Measurements from ENCODE around the gene GLS. TPM values are rescaled to one million over a fixed set of nuclear protein-coding genes. Genes with fewer than 3 reads are reported as not detected.
"Not testable (repeated sequence)": the region's sequence is repeated elsewhere in the genome, so short reads cannot be mapped to it uniquely, and the experiment has no call there.

Gene GLS
- total RNA-seq, 2 experiments from 2014 or later: 187 to 191 TPM

DNA sequence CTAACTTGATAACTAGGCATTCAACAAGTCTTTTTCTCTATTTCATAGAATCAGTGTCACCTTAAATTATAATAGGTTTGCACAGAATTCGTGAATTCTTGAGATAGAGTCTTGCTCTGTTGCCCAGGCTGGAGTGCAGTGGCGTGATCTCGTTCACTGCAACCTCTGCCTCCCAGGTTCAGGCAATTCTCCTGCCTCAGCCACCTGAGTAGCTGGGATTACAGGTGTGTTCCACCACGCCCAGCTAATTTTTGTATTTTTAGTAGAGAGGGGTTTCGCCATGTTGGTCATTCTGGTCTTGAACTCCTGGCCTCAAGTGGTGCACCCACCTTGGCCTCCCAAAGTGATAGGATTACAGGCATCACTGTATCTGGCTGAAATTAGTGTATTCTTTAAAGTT is 80.5 kb downstream of the GLS start:
- H3K4me1 Mint-ChIP-seq: peaks cover 15% of the 10 kb centered on the region
- not testable (repeated sequence) for DNase-seq; ATAC-seq; H3K27me3 Mint-ChIP-seq; H3K9me3 Mint-ChIP-seq (ENCODE audit: low read depth); H3K27ac Mint-ChIP-seq; H3K4me3 Mint-ChIP-seq
- H3K36me3 Mint-ChIP-seq: peaks cover 66% of the 10 kb centered on the region
- CTCF ChIA-PET: interaction anchor here (1.4 to 2.7 kb wide), 2 partner anchors 10 to 110 kb away, joined by 5 to 6 read pairs; no protein-coding TSS in a partner anchor

DNA sequence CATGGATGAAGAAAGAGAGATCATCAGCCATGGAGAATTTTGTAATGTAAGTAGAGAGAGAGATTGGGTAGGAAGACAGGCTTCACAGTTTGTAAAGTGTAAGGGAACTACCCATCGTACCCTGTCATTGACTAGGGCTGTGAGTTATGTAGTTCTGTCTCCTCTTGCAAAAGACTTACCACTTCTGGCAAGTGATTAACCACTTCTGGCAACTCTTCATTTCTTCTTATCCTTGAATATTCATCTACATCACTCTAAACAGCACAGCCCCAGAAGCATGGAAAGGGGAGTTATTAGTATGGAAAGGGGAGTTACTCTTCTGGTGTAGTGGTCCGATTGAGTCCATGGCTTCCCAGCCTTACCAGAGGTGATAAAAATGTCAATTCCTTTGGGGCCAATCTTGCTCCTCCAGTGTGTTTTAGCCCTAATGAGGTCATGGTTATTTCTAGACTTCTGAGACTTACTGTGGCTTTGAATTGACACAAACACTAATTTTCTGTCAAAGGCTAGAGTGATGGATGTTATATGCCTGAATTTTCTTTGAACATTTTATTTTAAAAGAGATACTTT is 81.4 kb downstream of the GLS start:
- ATAC-seq (no peak), DNase-seq (no peak)
- Mint-ChIP-seq H3K4me1 (peaks cover 17% of the 10 kb centered on the region), H3K4me3 (no peak overlapping the region), H3K9me3 (ENCODE audit: low read depth) (no peaks in the 10 kb centered on the region), H3K27me3 (no peaks in the 10 kb centered on the region), H3K27ac (peak overlapping the region; percentile 73), H3K36me3 (peaks cover 65% of the 10 kb centered on the region)
- CTCF ChIA-PET: interaction anchor here (2.7 kb wide), 1 partner anchor 11 kb away, joined by 6 read pairs; no protein-coding TSS in a partner anchor

DNA sequence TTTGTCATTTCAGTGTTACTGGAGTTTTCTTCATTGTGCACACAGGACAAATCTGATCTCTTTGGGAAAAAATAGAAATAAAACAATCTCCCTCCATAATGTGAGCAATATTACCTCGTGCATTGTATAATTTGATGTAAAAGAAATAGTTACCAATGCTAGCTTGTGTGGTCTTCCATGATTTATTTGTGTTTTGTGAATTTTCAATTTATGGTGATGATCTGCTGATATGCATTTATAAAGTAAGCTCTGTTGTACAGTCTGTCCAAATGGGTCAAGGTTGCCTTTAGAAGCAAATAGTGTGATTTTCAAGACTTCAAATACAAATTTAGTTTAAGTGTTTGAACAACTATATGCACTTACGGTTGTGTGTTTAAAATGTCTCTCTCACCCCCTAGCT is 82.5 kb downstream of the GLS start:
- DNase-seq (no peak), ATAC-seq (no peak)
- CTCF ChIA-PET: no interaction called here
- Mint-ChIP-seq H3K27me3 (no peaks in the 10 kb centered on the region), H3K27ac (peak overlapping the region; percentile 25), H3K9me3 (ENCODE audit: low read depth) (no peaks in the 10 kb centered on the region), H3K4me1 (peaks cover 20% of the 10 kb centered on the region), H3K4me3 (no peak overlapping the region), H3K36me3 (peaks cover 69% of the 10 kb centered on the region)

DNA sequence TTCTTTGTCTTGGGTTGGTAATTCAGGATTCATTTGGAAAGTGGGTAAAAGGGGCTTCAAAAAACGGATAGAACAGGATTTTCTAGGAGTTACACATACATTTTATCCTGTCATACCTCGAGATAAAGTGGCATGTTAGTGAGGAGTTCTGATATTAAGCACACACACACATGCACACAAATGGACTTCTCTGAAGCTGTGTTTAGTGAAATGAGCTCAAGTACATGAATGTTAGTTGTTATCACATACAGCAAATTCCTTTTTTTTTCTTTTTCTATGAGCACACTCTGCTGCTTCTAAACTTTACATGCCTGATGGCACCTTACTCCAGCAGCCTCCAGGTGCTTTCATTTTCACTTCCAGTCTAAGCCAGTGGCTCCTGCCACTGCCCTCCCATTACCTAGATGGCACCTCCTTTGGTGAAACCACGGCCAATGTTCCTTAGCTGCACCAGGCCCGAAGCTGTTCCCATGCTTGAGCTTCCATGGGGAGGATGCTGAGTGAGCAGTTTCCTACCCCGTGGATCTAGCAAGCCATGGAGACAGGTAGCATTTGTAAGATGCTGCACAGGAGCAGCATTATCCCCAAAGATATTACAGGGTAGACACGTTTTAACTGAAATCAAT is 83.7 kb downstream of the GLS start:
- DNase-seq: no peak
- Mint-ChIP-seq H3K4me1 (peaks cover 22% of the 10 kb centered on the region), H3K27me3 (no peaks in the 10 kb centered on the region), H3K27ac (peak overlapping the region; percentile 63), H3K9me3 (ENCODE audit: low read depth) (no peaks in the 10 kb centered on the region), H3K4me3 (no peak overlapping the region), H3K36me3 (peaks cover 72% of the 10 kb centered on the region)
- ATAC-seq: peak; percentile 41
- CTCF ChIA-PET: no interaction called here

DNA sequence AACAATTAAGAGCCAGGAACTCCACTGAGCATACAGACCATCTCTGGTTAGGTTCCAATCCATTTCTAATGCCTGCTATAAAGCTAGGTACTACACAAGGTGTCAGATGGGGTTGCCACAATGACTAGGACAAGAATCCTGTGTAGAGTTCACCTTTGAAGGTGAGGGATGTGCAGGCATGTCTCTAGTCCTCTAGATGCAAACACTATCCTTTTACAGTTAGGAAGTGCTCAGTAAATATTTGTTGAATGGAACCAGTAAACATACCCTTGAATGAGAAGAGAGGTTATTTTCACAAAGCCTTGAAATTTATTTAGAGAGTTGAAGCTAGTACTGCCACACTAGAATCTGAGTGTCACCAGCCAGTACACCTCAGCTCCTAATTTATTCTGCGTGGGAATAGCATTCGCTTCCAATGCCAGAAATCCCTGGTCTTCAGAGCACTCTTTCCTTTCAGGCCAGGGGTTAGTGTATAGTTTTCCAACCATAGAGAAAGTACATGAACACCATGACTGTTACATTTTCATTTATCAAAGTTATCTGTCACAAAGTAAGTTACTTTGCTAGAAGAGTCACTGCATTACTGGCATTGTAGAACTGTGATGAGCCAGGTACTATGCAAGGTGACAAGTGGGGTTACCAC is 85.1 kb downstream of the GLS start:
- Mint-ChIP-seq H3K27ac (no peak overlapping the region), H3K4me3 (no peak overlapping the region), H3K27me3 (no peaks in the 10 kb centered on the region), H3K4me1 (peaks cover 29% of the 10 kb centered on the region), H3K9me3 (ENCODE audit: low read depth) (no peaks in the 10 kb centered on the region), H3K36me3 (peaks cover 83% of the 10 kb centered on the region)
- ATAC-seq (no peak), DNase-seq (no peak)
- CTCF ChIA-PET: no interaction called here

DNA sequence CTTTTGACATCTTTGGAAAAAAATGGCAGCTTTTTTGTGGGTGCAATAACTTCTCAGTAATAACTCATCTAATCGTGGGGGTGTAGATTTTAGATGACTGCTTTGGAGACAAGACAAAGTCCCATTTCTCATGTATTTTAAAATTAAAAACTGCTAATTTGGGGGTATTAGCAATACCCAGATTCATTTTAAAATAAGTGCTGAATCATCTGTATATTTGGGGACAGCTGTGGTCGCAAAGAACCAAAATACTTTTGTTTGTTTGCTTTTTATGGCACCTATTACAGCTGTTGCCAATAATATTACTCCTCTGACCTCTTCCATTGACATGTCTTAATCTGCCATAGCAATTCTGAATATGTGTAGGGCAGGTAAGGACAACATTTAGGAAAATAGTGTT is 87.9 kb downstream of the GLS start:
- no peak for DNase-seq
- ATAC-seq: no peak
- CTCF ChIA-PET: interaction anchor here (1.4 to 1.5 kb wide), 2 partner anchors 11 to 187 kb away, joined by 3 read pairs; no protein-coding TSS in a partner anchor
- Mint-ChIP-seq H3K36me3 (peaks cover 85% of the 10 kb centered on the region), H3K9me3 (ENCODE audit: low read depth) (no peaks in the 10 kb centered on the region), H3K27me3 (no peaks in the 10 kb centered on the region), H3K4me3 (no peak overlapping the region), H3K27ac (no peak overlapping the region), H3K4me1 (peaks cover 33% of the 10 kb centered on the region)

DNA sequence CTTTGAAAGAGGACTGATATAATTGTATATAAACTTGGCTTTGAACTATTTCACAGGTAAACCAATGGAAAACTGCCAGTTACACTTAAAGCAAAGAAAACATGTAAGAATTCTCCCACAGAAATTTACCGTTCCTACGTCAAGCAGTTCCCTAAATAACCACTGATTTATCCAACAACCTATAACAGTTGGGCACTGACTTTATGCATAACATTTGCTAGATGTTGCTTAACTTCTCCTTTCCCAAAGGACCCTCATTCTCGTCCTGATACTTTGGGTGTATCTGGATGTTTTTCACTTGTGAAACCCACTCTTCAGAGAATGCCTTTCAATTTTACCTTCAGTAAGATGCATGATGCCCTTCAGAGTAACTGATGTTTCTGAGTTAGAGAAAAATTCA is 89.5 kb downstream of the GLS start:
- DNase-seq (no peak), ATAC-seq (no peak)
- Mint-ChIP-seq H3K27ac (peak overlapping the region; percentile 50), H3K9me3 (ENCODE audit: low read depth) (no peaks in the 10 kb centered on the region), H3K4me1 (peaks cover 30% of the 10 kb centered on the region), H3K4me3 (no peak overlapping the region), H3K36me3 (peaks cover 85% of the 10 kb centered on the region), H3K27me3 (no peaks in the 10 kb centered on the region)
- CTCF ChIA-PET: interaction anchor here (1.9 kb wide), 1 partner anchor 10 kb away, joined by 4 read pairs; no protein-coding TSS in a partner anchor

DNA sequence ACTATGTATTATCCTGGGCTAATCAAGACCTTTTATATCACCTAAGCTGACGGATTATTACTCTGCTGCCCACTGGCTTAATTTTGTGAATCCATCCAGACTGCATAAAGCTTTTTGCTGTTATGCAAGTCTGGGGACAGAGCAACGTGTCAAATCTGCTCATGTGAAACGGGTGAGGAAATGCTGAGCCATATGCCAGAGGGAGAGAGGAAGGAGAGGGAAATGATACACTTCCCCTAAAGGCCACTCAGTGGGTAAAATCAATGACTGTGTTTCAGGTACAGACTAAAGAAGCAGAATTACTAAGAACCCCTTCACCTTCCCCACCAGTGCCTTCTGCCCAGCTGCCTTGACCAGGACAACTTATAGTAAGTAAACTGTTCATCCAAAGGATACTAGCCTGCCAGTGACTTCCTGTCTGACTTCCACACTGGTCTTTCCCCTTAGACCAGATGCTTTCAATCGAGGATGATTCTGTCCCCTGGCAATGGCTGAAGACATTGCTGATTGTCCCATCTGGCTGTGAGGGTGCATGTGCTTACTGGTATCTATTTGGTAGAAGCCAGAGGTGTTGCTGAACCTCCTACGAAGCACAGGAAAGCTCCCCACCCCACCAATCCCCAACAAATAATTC is 90.4 kb downstream of the GLS start:
- H3K9me3 Mint-ChIP-seq (ENCODE audit: low read depth): no peaks in the 10 kb centered on the region
- peak overlapping the region; percentile 69 for H3K27ac Mint-ChIP-seq
- H3K36me3 Mint-ChIP-seq: peaks cover 88% of the 10 kb centered on the region
- CTCF ChIA-PET: interaction anchor here (1.0 to 1.9 kb wide), 2 partner anchors 9 to 67 kb away, joined by 3 to 4 read pairs; no protein-coding TSS in a partner anchor
- DNase-seq (no peak), ATAC-seq (no peak)
- H3K4me3 Mint-ChIP-seq: no peak overlapping the region
- H3K27me3 Mint-ChIP-seq: no peaks in the 10 kb centered on the region
- peaks cover 30% of the 10 kb centered on the region for H3K4me1 Mint-ChIP-seq

DNA sequence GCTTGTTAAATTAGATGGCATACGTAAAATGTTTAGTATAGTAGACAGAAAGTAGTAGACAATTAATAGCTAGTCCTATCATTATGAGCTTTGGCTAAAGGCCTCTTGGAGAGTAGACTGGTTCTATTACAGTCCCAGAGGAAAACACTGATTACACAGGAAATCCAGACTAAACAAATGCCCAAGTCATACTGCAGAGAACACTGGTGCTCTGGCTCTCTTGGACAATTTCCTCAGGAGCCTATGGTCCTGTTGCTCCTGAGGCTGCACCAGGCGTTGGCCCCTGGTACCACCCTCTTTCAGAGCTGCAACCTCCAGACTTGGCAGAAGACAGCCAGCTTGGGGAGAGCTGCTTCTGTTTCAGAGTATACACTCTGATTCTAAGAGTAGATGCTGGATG is 91.6 kb downstream of the GLS start:
- Mint-ChIP-seq H3K27ac (no peak overlapping the region), H3K9me3 (ENCODE audit: low read depth) (no peaks in the 10 kb centered on the region), H3K27me3 (no peaks in the 10 kb centered on the region), H3K4me3 (no peak overlapping the region), H3K4me1 (peaks cover 31% of the 10 kb centered on the region), H3K36me3 (peaks cover 86% of the 10 kb centered on the region)
- ATAC-seq: no peak
- DNase-seq: no peak
- CTCF ChIA-PET: no interaction called here

DNA sequence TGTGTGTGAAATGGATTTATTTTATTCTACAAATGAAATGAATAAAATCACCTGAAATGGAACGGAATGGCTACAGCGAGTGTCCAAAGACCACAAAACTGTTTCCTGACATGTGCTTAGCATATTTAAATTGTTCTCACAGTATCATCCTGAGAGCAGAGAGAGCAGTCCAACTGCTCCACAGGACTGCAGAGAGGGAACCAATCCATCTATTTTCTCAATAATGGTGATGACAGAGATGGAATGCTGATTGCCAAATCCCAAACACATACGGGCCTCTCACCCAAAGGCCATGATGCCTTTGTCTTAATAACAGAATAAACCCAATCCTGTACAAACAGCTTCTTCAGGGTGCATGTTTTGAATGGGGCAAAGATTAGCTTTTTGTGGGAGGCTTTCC is 92.2 kb downstream of the GLS start:
- Mint-ChIP-seq H3K4me1 (peaks cover 32% of the 10 kb centered on the region), H3K9me3 (ENCODE audit: low read depth) (no peaks in the 10 kb centered on the region), H3K36me3 (peaks cover 88% of the 10 kb centered on the region), H3K27ac (no peak overlapping the region), H3K4me3 (no peak overlapping the region), H3K27me3 (no peaks in the 10 kb centered on the region)
- ATAC-seq (no peak), DNase-seq (no peak)
- CTCF ChIA-PET: interaction anchor here (1.3 kb wide), 1 partner anchor 11 kb away, joined by 4 read pairs; no protein-coding TSS in a partner anchor

DNA sequence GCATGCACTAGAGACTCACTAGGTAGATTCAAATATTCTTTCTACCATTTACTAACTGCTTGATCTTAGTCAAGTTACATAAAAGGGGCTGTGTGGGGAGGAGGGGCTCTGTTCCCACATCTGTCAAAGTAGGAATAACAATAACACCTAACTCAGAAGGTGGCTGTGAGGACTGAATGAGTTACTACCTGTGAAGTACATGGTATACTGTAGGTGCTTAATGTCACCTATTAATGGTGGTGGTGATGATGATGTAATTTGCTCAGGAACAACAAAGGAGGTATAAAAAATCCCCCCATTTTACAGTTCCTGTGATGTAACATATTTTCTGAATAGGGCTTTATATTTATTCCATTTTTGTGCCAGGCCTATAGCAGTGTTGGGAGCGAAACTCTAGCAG is 92.6 kb downstream of the GLS start:
- Mint-ChIP-seq H3K27ac (no peak overlapping the region), H3K4me1 (peaks cover 33% of the 10 kb centered on the region), H3K4me3 (no peak overlapping the region), H3K27me3 (no peaks in the 10 kb centered on the region), H3K9me3 (ENCODE audit: low read depth) (no peaks in the 10 kb centered on the region), H3K36me3 (peaks cover 88% of the 10 kb centered on the region)
- ATAC-seq (no peak), DNase-seq (no peak)
- CTCF ChIA-PET: interaction anchor here (1.3 kb wide), 1 partner anchor 10 kb away, joined by 4 read pairs; no protein-coding TSS in a partner anchor

DNA sequence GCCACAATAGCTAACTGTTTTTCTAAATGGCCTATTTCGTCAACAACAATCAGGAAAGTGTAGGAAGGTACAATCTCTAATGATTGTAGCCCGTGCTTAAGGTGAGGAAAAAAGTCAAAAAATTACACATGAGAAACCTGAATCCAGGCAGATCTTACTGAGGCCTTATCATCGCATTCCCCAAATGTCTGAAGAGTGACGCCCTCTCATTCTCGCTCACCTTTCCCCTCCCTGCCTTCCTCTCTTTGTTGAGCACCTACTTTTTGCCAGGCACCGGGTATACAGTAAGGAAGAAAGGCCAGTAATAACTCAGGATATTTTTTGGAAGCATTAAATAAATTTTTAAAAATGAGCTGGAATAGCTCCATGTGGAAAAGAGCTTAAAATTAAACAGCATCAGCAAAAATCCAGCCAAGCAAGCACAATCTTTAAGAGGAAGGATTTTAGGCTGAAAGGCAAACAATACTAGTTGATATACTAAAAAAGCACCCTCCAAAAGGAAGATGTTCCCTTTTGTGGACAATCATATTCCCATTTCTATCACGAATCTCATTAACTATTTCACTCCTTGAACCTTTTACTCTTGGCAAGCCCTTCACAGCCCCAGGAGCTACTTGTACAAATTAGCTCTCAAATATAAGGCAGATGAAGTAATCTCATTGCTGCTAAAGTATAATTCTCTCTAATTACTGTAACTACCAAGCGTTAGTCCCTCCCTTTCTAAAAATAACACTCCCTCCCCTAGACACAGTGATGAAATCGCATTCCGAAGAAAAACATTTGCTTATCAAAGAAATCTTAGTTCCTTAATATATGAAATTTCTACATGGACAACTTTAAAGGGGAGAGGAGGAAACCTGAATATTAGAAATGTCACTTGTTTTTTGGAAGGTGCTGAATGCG is 93.4 kb downstream of the GLS start:
- Mint-ChIP-seq H3K27ac (no peak overlapping the region), H3K9me3 (ENCODE audit: low read depth) (no peaks in the 10 kb centered on the region), H3K4me1 (peaks cover 38% of the 10 kb centered on the region), H3K27me3 (no peaks in the 10 kb centered on the region), H3K4me3 (no peak overlapping the region), H3K36me3 (peaks cover 91% of the 10 kb centered on the region)
- DNase-seq: no peak
- CTCF ChIA-PET: interaction anchor here (1.3 to 1.5 kb wide), 2 partner anchors 10 to 24 kb away, joined by 4 to 5 read pairs; no protein-coding TSS in a partner anchor
- no peak for ATAC-seq

All from activated CD8-positive, alpha-beta memory T cell treated with anti-CD3 and anti-CD28 coated beads, Interleukin-2, amount 10 ng/mL, durations not matched to agents 7 days and 5 days (primary cell).